Putamen (tissue), 1 donor: ENCODE results near the gene ADAMTS2.
"Not testable (repeated sequence)": the region's sequence is repeated elsewhere in the genome, so short reads cannot be mapped to it uniquely, and the experiment has no call there.

Experiments
- DNase-seq: peaks from one replicate; pipeline ENCODE4 v3.0.0-alpha.2; 2016; ENCODE audit warnings: low spot score

ADAMTS2 gene

GRCh38 chr5:179231309-179231708, 114.0 kb downstream of the ADAMTS2 start:
- no peak for DNase-seq

- no peak for DNase-seq
These were observed 115.2 kb downstream of the ADAMTS2 start for GRCh38 chr5:179230061-179230461.

- no peak for DNase-seq
These were observed 115.9 kb downstream of the ADAMTS2 start for GRCh38 chr5:179229331-179229831.

GRCh38 chr5:179228341-179229121, 116.7 kb downstream of the ADAMTS2 start:
- DNase-seq = no peak

- no peak for DNase-seq
These were observed 117.5 kb downstream of the ADAMTS2 start for GRCh38 chr5:179227580-179228311.

- DNase-seq = no peak
These were observed 118.1 kb downstream of the ADAMTS2 start for GRCh38 chr5:179227229-179227579.

DNA sequence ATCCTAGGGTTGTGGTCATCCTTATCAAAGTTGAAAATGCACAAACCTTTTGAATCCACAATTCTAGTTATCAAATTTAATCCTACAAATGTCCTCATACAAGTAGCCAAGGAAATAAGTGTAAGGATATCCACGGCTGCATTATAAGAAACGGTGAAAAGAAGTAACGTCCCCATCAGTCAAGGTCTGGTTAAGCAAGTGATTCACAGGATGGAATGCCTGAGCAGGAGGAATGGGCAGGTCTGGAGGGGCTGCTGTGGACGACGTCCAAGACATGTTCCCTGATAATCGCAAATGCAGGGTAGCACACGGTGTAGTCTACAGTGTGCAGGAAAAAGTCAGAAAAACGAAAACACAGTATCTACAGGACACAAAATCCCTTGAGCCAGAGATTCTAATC, 118.6 kb downstream of the ADAMTS2 start:
- DNase-seq = no peak

DNA sequence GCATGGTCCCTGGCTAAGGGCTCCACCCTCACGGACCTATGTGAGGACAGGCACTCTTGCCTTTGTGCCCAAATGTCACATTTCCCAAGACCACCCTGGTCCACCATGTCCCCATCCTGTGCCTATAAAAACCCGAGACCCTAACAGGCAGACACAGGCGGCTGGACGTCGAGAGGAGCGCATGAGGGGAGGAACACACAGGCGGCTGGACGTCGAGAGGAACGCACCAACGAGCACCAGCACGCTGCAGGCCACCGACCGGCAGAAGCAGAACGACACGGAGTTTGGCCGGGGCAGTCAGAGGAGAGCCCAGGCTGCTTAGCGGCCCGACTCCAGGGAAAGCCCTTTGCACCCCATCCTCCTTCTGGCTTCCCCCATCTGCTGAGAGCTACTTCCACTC, 119.9 kb downstream of the ADAMTS2 start:
- DNase-seq = no peak

GRCh38 chr5:179224741-179225140, 120.5 kb downstream of the ADAMTS2 start:
- no peak for DNase-seq

GRCh38 chr5:179223961-179224360, 121.3 kb downstream of the ADAMTS2 start:
- no peak for DNase-seq

DNA sequence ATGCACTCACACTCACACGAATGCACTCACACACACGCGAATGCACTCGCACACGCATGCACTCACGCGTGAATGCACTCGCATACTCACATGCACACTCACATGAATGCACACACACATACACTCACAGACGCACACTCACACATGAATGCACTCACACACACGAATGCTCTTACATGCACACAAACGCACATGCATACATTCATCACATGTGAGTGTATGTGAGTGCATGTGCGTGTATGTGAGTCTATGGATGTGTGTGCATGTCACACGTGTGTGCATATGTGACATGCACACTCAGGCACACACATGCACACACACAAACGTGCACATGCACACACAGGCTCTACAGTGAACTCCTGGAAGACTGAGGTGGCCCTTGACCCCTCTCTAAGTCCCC, 121.7 kb downstream of the ADAMTS2 start:
- no peak for DNase-seq

DNA sequence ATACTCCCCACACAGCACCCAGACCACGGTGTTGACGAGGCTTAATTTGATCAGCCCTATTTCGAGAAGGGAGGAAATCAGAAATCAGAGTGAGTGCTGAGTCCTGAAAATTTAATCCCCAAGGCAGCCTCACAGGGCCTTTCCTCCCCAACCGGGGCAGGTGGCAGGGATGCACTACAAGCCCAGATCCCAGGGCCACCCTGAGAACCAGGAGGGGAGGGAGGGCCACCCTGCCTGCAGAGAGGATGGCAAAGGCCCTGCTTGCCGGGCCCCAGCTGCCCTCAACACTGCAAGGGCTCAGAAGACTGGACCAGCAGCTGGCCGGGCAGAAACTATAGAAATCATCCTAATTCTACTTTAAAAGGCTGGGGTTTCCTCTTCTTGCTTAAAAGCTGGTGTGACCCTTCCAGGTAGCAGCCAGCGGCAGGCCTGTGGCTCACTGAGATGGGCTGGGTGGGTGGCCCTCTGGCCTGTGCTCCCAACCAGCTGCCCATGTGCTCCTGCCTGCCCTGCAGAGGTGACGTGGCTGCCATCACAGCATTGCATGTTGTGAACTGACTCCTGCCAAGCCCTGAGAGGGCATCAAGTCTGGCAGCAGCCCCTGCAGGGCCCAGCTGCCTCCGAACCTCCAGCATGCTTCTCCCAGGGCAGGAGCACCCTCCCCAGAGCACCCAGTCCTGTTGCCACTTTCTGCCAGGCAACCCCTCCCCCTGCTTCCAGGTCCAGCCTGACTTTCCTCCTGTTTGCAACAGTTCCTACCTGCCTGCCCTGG, 122.8 kb downstream of the ADAMTS2 start:
- DNase-seq = no peak

DNA sequence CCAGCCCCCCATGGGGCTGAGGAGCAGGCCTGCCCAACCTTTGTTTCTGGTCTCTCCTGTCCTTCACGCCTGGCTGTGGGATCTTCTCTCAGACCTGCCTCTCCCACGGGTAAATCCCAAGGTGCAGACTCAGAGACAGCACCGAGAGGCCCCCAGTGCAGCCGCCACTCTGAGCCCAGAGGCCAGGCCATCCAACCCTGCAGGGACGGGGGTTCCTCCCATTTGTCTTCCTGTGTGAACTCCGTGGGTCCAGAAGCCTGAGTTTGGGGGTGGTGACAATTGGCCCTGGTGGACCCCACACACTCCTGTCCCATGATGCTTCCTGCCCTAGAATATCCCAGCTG, 123.4 kb downstream of the ADAMTS2 start:
- DNase-seq = no peak

GRCh38 chr5:179221196-179221876, 123.9 kb downstream of the ADAMTS2 start:
- DNase-seq = no peak

DNA sequence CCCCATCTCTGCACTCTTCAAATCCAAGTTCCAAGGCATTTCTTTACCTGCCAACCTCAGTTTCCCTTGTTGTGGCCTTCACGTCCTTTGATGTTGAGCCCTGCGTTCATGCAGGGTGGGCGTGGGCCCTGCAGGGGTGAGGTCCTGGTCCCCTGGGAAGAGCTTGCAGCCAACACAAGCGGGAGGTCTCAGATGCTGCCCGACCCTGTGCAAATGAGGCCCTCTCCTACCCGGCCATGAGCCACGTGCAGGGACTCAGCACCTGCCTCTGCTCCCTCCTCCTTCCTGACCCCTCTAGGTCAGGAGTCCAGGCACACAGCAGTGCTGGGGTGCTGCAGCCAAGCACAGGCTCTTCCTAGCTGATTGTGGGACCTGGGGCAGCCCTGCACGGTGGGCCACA, 124.5 kb downstream of the ADAMTS2 start:
- no peak for DNase-seq

GRCh38 chr5:179219661-179220620, 125.3 kb downstream of the ADAMTS2 start:
- DNase-seq = no peak

GRCh38 chr5:179218943-179219330, 126.3 kb downstream of the ADAMTS2 start:
- DNase-seq = no peak

DNA sequence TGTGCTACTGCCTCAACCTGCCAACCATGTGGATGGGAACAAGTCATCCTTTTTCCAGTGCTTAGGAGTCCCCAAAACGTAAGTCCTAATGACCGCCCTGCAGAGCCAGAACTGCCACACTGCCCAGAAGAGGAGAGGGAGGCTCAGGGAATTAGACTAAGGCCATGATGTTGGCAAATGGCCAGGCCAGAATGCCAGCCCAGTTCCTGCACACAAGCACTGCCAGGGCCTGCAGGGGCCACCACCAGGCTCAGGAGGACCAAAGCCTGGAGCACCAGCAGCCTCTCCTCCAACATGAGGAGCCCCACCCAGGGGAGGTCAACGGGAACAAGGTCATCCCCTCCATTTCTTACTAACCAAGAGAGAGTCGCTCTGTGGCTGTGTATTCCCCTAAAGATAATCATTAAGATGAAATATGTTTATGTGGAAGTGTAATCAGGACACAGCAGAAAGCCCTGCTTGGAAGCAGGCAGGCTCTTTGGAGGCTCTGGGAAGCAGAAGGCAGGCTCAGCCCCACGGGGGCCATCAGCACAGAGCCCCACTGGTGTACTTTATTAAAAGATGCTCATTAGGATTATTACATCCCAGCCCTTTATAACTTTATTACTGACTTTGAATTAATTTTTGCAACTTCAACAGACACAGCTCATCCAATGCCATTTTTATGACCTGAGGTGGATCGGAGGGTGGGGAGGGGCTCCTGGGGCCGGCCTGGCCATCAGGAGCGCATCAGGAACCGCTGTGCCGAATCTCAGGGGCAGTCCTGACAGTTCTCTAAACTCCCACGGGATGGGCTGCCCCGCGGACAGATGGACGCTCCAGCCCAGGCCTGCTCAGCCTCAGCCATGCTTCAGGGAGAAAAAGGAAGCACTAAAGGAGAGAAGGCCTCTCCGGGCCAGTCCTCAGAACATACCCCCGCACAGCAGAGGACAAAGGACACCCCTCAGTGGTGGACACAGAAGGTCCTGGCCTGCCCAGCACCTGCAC, 127.0 kb downstream of the ADAMTS2 start:
- DNase-seq = no peak

DNA sequence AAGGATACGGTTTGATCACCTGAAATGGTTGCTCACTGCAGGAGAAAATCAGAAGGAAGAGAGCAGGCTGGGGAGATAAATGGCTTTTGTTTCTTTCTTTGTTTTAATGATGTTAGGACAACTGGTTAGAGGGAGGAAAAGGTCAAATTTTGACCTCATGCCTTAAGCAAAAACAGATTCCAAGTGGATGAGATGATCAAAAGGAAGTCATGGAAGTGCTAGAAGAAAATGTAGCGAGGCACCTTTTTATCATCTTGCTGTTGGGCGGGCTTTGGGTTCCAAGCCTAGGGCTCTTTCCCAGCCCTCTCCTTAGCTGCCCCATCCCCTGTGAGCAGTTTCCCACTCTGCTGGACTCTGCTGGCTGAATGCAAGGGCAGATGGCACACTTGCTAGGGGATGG, 127.9 kb downstream of the ADAMTS2 start:
- no peak for DNase-seq

DNA sequence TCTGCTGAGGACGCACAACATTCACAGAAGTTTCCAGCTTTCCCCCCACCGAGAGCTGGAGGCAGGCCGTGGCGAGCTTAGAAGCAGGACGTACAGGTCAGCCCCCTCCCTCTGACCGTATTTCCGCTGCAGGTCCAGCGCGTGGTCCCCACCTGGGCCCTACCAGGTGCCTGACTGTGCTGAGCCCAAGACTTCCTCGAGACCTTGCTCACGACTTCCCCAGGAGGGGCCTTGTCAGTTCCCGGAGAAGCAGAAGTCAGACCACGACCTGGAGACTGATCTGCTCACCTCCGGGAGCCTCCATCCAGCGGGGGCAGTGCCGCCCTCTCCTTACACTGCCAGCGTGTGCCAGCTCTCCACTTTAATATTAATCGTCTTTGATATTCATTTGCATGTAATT, 128.9 kb downstream of the ADAMTS2 start:
- not testable (repeated sequence) for DNase-seq
